Thyroid gland (tissue), 4 donors: ENCODE results near the gene SRGAP1. TPM values are rescaled to one million over a fixed set of nuclear protein-coding genes. Genes with fewer than 3 reads are reported as not detected.
"Not testable (repeated sequence)": the region's sequence is repeated elsewhere in the genome, so short reads cannot be mapped to it uniquely, and the experiment has no call there.

Source experiments
- DNase-seq, 2 donors: peaks; one replicate each; pipeline ENCODE4 v3.0.0-alpha.2; 2019
- H3K27ac ChIP-seq, 3 donors: fragments of 200-600 bp; sonication (generic); 1 replicate in 2 of 3; 2 replicates in 1 of 3; pipeline ENCODE4 v1.5.1; 2016 to 2019; ENCODE audit warnings: mild to moderate bottlenecking in 1 of 3, moderate library complexity in 1 of 3
- H3K27me3 ChIP-seq: fragments of 200-600 bp; sonication (generic); one replicate; pipeline ENCODE4 v1.5.1; 2019
- H3K36me3 ChIP-seq, 2 donors: fragments of 200-600 bp; sonication (generic); one replicate each; pipeline ENCODE4 v1.5.1; 2016 to 2019
- H3K4me1 ChIP-seq, 2 donors: fragments of 200-600 bp; sonication (generic); one replicate each; pipeline ENCODE4 v1.5.1; 2017 to 2019
- H3K4me3 ChIP-seq, 3 donors: fragments of 200-600 bp; sonication (generic); replicated peaks in 1 of 3; 1 replicate in 2 of 3; 2 replicates in 1 of 3; pipeline ENCODE4 v1.5.1; 2016; ENCODE audit warnings: mild to moderate bottlenecking in 1 of 3
- H3K9me3 ChIP-seq: fragments of 200-600 bp; sonication (generic); one replicate; pipeline ENCODE4 v1.5.1; 2017
- CTCF ChIP-seq, 6 experiments: fragments of 200-600 bp in 3 of 6; fragments of 450-650 bp in 3 of 6; sonication (generic) in 3 of 6; IDR thresholded peaks; one replicate each; pipeline ENCODE4 v1.5.1; 2016 to 2019; ENCODE audit warnings: antibody characterized with exemption in 6 of 6, mild to moderate bottlenecking in 2 of 6, inconsistent platforms in 1 of 6, moderate library complexity in 1 of 6
- POLR2A ChIP-seq, 2 donors: fragments of 450-650 bp; IDR thresholded peaks; one replicate each; pipeline ENCODE4 v1.6.1; 2017; ENCODE audit warnings: antibody characterized with exemption in 2 of 2, mild to moderate bottlenecking in 2 of 2, moderate library complexity in 1 of 2
- WGBS, 2 donors: methylation state at CpG; one replicate each; pipeline ENCODE4 v1.1.5; 2017; 5-methylcytosine and 5-hydroxymethylcytosine counted together
- intact Hi-C: fragments of 100-400 bp; cut with DNase I; formaldehyde crosslinking; loops from one replicate; pipeline ENCODE4 v1.15.1; 2023
- total RNA-seq, 4 donors: library from RNA; depleted of rRNA; stranded (reverse); fragments of >200 nt; gene quantifications; one replicate each; pipeline ENCODE4 v1.2.3, GENCODE V29; 2016

Gene SRGAP1
- total RNA-seq, 4 donors from 2014 or later = 14.1 to 26.3 (median 20.9) TPM

DNA sequence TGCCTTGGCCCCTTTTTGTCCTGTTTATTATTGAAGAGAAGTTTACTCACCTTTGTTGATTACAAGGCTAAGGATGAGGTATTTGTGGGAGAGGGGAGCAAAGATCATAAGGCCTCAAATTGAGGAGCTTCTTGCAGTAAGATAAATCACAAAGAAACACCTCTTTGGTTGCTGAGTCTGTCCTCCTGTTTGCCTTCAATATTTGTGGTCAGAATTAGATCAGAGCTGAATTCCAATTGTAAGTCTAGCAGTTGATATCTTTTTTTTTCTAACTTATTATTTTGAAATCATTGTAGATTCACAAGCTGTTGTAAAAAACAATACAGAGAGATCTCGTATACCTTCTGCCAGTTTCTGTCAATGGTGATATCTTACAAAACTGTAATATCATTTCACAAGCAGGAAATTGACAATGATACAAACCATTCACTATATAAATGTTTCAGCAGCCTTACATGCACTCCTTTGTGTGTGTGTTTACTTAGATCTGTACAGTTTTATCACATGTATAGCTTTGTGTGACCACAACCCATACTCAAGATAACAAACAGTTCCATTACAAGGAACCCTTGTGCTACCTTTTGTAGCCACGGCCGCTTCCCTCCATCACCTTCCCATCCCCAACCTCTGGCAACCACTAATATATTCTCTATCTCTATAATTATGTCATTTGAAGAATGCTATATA is 280.2 kb downstream of the SRGAP1 start:
- TF ChIP-seq CTCF (IDR thresholded peaks at IDR 0.05) (no peak), POLR2A (IDR thresholded peaks at IDR 0.05) (no peak)
- Histone ChIP-seq H3K9me3 (no peaks in the 10 kb centered on the region), H3K4me1 (no peaks in the 10 kb centered on the region), H3K27me3 (no peaks in the 10 kb centered on the region), H3K27ac (no peak overlapping the region), H3K36me3 (peaks cover 11 to 15% of the 10 kb centered on the region in 2 donors), H3K4me3 (no peak overlapping the region)
- no peak for DNase-seq
- intact Hi-C loops = no loop called here
- 95 to 97% methylated on average over 3 of the region's 3 CpGs for WGBS, 2 donors

DNA sequence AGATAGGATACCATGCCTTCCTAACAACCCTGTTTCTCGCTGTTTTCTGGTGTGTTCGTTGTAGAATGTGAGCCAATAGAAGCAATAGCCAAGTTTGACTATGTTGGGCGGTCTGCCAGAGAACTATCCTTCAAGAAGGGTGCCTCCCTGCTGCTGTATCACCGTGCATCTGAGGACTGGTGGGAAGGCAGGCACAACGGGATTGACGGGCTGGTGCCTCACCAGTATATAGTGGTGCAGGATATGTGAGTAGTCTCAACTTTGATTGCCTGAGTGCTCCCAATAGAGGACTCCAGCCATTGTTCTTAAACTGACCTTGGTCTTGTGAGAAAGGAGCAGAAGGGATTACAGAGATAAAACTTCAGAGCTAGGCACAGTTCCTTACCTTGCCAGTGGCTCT is 281.4 kb downstream of the SRGAP1 start:
- WGBS, 2 donors = 68 to 70% methylated on average over 6 of the region's 6 CpGs
- Histone ChIP-seq H3K36me3 (peaks cover 15 to 21% of the 10 kb centered on the region in 2 donors), H3K4me3 (no peak overlapping the region), H3K9me3 (no peaks in the 10 kb centered on the region), H3K27ac (no peak overlapping the region), H3K27me3 (no peaks in the 10 kb centered on the region), H3K4me1 (no peaks in the 10 kb centered on the region)
- peak; percentile 47 to 50 for DNase-seq
- TF ChIP-seq CTCF (IDR thresholded peaks at IDR 0.05) = no peak
- TF ChIP-seq POLR2A (IDR thresholded peaks at IDR 0.05) = no peak
- intact Hi-C loops = no loop called here

DNA sequence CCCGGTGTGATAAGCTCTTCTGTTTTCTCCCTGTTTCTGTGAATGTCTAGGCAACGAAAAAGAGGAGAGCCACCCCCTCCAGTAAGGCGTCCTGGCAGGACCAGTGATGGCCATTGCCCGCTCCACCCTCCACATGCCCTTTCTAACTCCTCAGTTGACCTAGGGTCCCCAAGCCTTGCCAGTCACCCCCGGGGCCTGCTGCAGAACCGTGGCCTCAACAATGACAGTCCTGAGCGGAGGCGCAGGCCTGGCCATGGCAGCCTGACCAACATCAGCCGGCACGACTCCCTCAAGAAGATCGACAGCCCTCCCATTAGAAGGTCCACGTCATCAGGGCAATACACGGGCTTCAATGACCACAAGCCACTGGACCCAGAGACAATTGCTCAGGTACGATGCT is 283.3 kb downstream of the SRGAP1 start:
- no peak for DNase-seq
- no peaks in the 10 kb centered on the region for H3K4me1 ChIP-seq
- 95 to 97% methylated on average over 12 to 14 of the region's 14 CpGs for WGBS, 2 donors
- intact Hi-C loops = no loop called here
- no peaks in the 10 kb centered on the region for H3K9me3 ChIP-seq
- peaks cover 15 to 21% of the 10 kb centered on the region in 2 donors for H3K36me3 ChIP-seq
- no peaks in the 10 kb centered on the region for H3K27me3 ChIP-seq
- TF ChIP-seq CTCF (IDR thresholded peaks at IDR 0.05) (no peak), POLR2A (IDR thresholded peaks at IDR 0.05) (no peak)
- H3K27ac ChIP-seq = no peak overlapping the region
- H3K4me3 ChIP-seq = no peak overlapping the region

GRCh38 chr12:64128366-64128765 is 283.9 kb downstream of the SRGAP1 start:
- Histone ChIP-seq H3K9me3 (no peaks in the 10 kb centered on the region), H3K4me3 (no peak overlapping the region), H3K36me3 (peaks cover 15 to 21% of the 10 kb centered on the region in 2 donors), H3K4me1 (no peaks in the 10 kb centered on the region), H3K27ac (no peak overlapping the region), H3K27me3 (no peaks in the 10 kb centered on the region)
- WGBS, 2 donors = 92 to 97% methylated on average over 1 of the region's 1 CpG
- no peak for TF ChIP-seq POLR2A (IDR thresholded peaks at IDR 0.05)
- no peak for TF ChIP-seq CTCF (IDR thresholded peaks at IDR 0.05)
- no peak for DNase-seq
- intact Hi-C loops = no loop called here

- H3K27me3 ChIP-seq, H3K4me3 ChIP-seq, DNase-seq, H3K9me3 ChIP-seq, intact Hi-C loops, H3K4me1 ChIP-seq, H3K27ac ChIP-seq: not testable (repeated sequence)
- WGBS, 2 donors = 95% methylated on average over 2 of the region's 2 CpGs
- peaks cover 21% of the 10 kb centered on the region in 2 donors for H3K36me3 ChIP-seq
Observed at GRCh38 chr12:64130476-64130875, 286.0 kb downstream of the SRGAP1 start.

GRCh38 chr12:64131456-64131855 is 287.0 kb downstream of the SRGAP1 start:
- H3K4me3 ChIP-seq, intact Hi-C loops, H3K9me3 ChIP-seq, H3K27ac ChIP-seq, DNase-seq, H3K27me3 ChIP-seq, H3K4me1 ChIP-seq: not testable (repeated sequence)
- 90 to 95% methylated on average over 5 to 6 of the region's 6 CpGs for WGBS, 2 donors
- H3K36me3 ChIP-seq = peaks cover 21% of the 10 kb centered on the region in 2 donors

DNA sequence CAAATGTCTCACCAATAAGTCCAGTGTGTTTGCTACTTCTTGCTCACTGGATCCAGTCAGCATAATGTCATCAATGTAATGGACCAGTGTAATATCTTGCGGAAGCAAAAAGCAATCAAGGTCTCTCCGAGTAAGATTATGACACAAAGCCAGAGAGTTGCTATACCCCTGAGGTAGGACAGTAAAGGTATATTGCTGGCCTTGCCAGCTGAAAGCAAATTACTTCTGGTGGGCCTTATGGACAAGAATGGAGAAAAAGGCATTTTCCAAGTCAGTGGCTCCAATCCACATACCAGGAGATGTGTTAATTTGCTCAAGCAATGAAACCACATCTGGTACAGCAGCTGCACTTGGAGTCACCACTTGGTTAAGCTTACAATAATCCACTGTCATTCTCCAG is 288.2 kb downstream of the SRGAP1 start:
- 93 to 98% methylated on average over 2 of the region's 2 CpGs for WGBS, 2 donors
- peaks cover 18% of the 10 kb centered on the region in 2 donors for H3K36me3 ChIP-seq

More for the DNA sequence above, 288.2 kb downstream of the SRGAP1 start:
- H3K9me3 ChIP-seq, H3K27ac ChIP-seq, H3K4me1 ChIP-seq, H3K27me3 ChIP-seq, DNase-seq, H3K4me3 ChIP-seq, intact Hi-C loops: not testable (repeated sequence)
